ENCODE results near the gene PDIA5.

The PDIA5 gene

GRCh38 chr3:123070510-123070909 lies 3.7 kb downstream of the PDIA5 start:
- in situ Hi-C loops (cut with HindIII; ENCODE audit: low sequenced_read_pairs), result no loop called here

- in situ Hi-C loops (cut with HindIII; ENCODE audit: low sequenced_read_pairs), result no loop called here
These were observed 4.3 kb downstream of the PDIA5 start for GRCh38 chr3:123071146-123071545.

GRCh38 chr3:123071581-123071980 lies 4.8 kb downstream of the PDIA5 start:
- in situ Hi-C loops (cut with HindIII; ENCODE audit: low sequenced_read_pairs), result no loop called here

GRCh38 chr3:123072152-123072551 lies 5.3 kb downstream of the PDIA5 start:
- in situ Hi-C loops (cut with HindIII; ENCODE audit: low sequenced_read_pairs), result no loop called here

GRCh38 chr3:123072564-123072963 lies 5.7 kb downstream of the PDIA5 start:
- in situ Hi-C loops (cut with HindIII; ENCODE audit: low sequenced_read_pairs), result no loop called here

- in situ Hi-C loops (cut with HindIII; ENCODE audit: low sequenced_read_pairs), result no loop called here
These were observed 8.5 kb downstream of the PDIA5 start for GRCh38 chr3:123075359-123075758.

GRCh38 chr3:123076112-123076495 lies 9.3 kb downstream of the PDIA5 start:
- in situ Hi-C loops (cut with HindIII; ENCODE audit: low sequenced_read_pairs), result no loop called here

- in situ Hi-C loops (cut with HindIII; ENCODE audit: low sequenced_read_pairs), result no loop called here
These were observed 9.9 kb downstream of the PDIA5 start for GRCh38 chr3:123076496-123077418.

- in situ Hi-C loops (cut with HindIII; ENCODE audit: low sequenced_read_pairs), result no loop called here
These were observed 11.3 kb downstream of the PDIA5 start for GRCh38 chr3:123078101-123078500.

GRCh38 chr3:123080864-123081562 lies 14.2 kb downstream of the PDIA5 start:
- in situ Hi-C loops (cut with HindIII; ENCODE audit: low sequenced_read_pairs), result no loop called here

GRCh38 chr3:123081718-123082369 lies 15.0 kb downstream of the PDIA5 start:
- in situ Hi-C loops (cut with HindIII; ENCODE audit: low sequenced_read_pairs), result no loop called here

GRCh38 chr3:123082370-123083065 lies 15.7 kb downstream of the PDIA5 start:
- in situ Hi-C loops (cut with HindIII; ENCODE audit: low sequenced_read_pairs), result no loop called here

- in situ Hi-C loops (cut with HindIII; ENCODE audit: low sequenced_read_pairs), result no loop called here
These were observed 16.7 kb downstream of the PDIA5 start for GRCh38 chr3:123083383-123084124.

- in situ Hi-C loops (cut with HindIII; ENCODE audit: low sequenced_read_pairs), result no loop called here
These were observed 17.4 kb downstream of the PDIA5 start for GRCh38 chr3:123084192-123084591.

GRCh38 chr3:123084738-123085237 lies 18.0 kb downstream of the PDIA5 start:
- in situ Hi-C loops (cut with HindIII; ENCODE audit: low sequenced_read_pairs), result no loop called here

- in situ Hi-C loops (cut with HindIII; ENCODE audit: low sequenced_read_pairs), result no loop called here
These were observed 18.6 kb downstream of the PDIA5 start for GRCh38 chr3:123085293-123085931.

- in situ Hi-C loops (cut with HindIII; ENCODE audit: low sequenced_read_pairs), result no loop called here
These were observed 19.3 kb downstream of the PDIA5 start for GRCh38 chr3:123085932-123086627.

- in situ Hi-C loops (cut with HindIII; ENCODE audit: low sequenced_read_pairs), result no loop called here
These were observed 21.6 kb downstream of the PDIA5 start for GRCh38 chr3:123088387-123088786.
